Thyroid gland (tissue), 4 donors: Measurements from ENCODE around the gene ADIRF. TPM values are rescaled to one million over a fixed set of nuclear protein-coding genes. Genes with fewer than 3 reads are reported as not detected.
"Not testable (repeated sequence)": the region's sequence is repeated elsewhere in the genome, so short reads cannot be mapped to it uniquely, and the experiment has no call there.

ENCODE experiments used
- DNase-seq, 2 donors: peaks; one replicate each; pipeline ENCODE4 v3.0.0-alpha.2; 2019
- H3K27ac ChIP-seq, 3 donors: fragments of 200-600 bp; sonication (generic); 1 replicate in 2 of 3; 2 replicates in 1 of 3; pipeline ENCODE4 v1.5.1; 2016 to 2019; ENCODE audit warnings: mild to moderate bottlenecking in 1 of 3, moderate library complexity in 1 of 3
- H3K27me3 ChIP-seq: fragments of 200-600 bp; sonication (generic); one replicate; pipeline ENCODE4 v1.5.1; 2019
- H3K36me3 ChIP-seq, 2 donors: fragments of 200-600 bp; sonication (generic); one replicate each; pipeline ENCODE4 v1.5.1; 2016 to 2019
- H3K4me1 ChIP-seq, 2 donors: fragments of 200-600 bp; sonication (generic); one replicate each; pipeline ENCODE4 v1.5.1; 2017 to 2019
- H3K4me3 ChIP-seq, 3 donors: fragments of 200-600 bp; sonication (generic); replicated peaks in 1 of 3; 1 replicate in 2 of 3; 2 replicates in 1 of 3; pipeline ENCODE4 v1.5.1; 2016; ENCODE audit warnings: mild to moderate bottlenecking in 1 of 3
- H3K9me3 ChIP-seq: fragments of 200-600 bp; sonication (generic); one replicate; pipeline ENCODE4 v1.5.1; 2017
- CTCF ChIP-seq, 6 experiments: fragments of 200-600 bp in 3 of 6; fragments of 450-650 bp in 3 of 6; sonication (generic) in 3 of 6; IDR thresholded peaks; one replicate each; pipeline ENCODE4 v1.5.1; 2016 to 2019; ENCODE audit warnings: antibody characterized with exemption in 6 of 6, mild to moderate bottlenecking in 2 of 6, inconsistent platforms in 1 of 6, moderate library complexity in 1 of 6
- POLR2A ChIP-seq, 2 donors: fragments of 450-650 bp; IDR thresholded peaks; one replicate each; pipeline ENCODE4 v1.6.1; 2017; ENCODE audit warnings: antibody characterized with exemption in 2 of 2, mild to moderate bottlenecking in 2 of 2, moderate library complexity in 1 of 2
- WGBS, 2 donors: methylation state at CpG; one replicate each; pipeline ENCODE4 v1.1.5; 2017; 5-methylcytosine and 5-hydroxymethylcytosine counted together
- intact Hi-C: fragments of 100-400 bp; cut with DNase I; formaldehyde crosslinking; loops from one replicate; pipeline ENCODE4 v1.15.1; 2023
- total RNA-seq, 4 donors: library from RNA; depleted of rRNA; stranded (reverse); fragments of >200 nt; gene quantifications; one replicate each; pipeline ENCODE4 v1.2.3, GENCODE V29; 2016

Gene ADIRF
- total RNA-seq, 4 donors from 2014 or later: 66.6 to 208 (median 104) TPM

- intact Hi-C loops: no loop called here
- H3K27ac ChIP-seq: no peak overlapping the region
- peaks cover 18 to 19% of the 10 kb centered on the region in 2 donors for H3K36me3 ChIP-seq
- H3K4me1 ChIP-seq: no peaks in the 10 kb centered on the region
- TF ChIP-seq POLR2A (IDR thresholded peaks at IDR 0.05): no peak
- no peak for TF ChIP-seq CTCF (IDR thresholded peaks at IDR 0.05)
- H3K4me3 ChIP-seq: no peak overlapping the region
- H3K27me3 ChIP-seq: no peaks in the 10 kb centered on the region
- no peak for DNase-seq
- 94 to 97% methylated on average over 2 of the region's 2 CpGs for WGBS, 2 donors
- H3K9me3 ChIP-seq: no peaks in the 10 kb centered on the region
Measured at GRCh38 chr10:86932674-86933073, 35.6 kb upstream of the ADIRF start.

DNA sequence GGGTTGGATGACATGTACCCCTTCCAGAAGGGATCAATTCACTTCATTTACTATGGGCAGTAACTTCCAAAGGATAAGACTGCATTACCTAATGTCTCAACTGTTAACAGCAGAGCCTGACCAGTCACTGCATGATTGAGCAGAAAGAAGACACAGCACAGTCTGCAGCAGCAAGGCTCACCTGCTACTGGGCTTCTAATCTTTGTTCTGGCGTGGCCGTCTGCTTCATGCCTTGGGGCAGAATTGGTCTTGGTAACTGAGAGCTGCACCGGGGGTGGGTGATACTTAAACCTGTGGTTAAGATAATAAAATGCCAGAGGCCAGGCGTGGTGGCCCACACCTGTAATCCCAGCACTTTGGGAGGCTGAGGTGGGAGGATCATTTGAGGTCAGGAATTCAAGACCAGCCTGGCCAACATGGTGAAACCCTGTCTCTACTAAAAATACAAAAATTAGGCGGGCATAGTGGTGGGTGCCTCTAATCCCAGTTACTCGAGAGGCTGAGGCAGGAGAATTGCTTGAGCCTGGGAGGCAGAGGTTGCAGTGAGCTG lies 34.0 kb upstream of the ADIRF start:
- DNase-seq, H3K9me3 ChIP-seq, intact Hi-C loops, H3K27ac ChIP-seq, H3K27me3 ChIP-seq, H3K4me3 ChIP-seq, H3K4me1 ChIP-seq: not testable (repeated sequence)
- 87% methylated on average over 6 of the region's 6 CpGs for WGBS, 2 donors
- peaks cover 17 to 19% of the 10 kb centered on the region in 2 donors for H3K36me3 ChIP-seq

DNA sequence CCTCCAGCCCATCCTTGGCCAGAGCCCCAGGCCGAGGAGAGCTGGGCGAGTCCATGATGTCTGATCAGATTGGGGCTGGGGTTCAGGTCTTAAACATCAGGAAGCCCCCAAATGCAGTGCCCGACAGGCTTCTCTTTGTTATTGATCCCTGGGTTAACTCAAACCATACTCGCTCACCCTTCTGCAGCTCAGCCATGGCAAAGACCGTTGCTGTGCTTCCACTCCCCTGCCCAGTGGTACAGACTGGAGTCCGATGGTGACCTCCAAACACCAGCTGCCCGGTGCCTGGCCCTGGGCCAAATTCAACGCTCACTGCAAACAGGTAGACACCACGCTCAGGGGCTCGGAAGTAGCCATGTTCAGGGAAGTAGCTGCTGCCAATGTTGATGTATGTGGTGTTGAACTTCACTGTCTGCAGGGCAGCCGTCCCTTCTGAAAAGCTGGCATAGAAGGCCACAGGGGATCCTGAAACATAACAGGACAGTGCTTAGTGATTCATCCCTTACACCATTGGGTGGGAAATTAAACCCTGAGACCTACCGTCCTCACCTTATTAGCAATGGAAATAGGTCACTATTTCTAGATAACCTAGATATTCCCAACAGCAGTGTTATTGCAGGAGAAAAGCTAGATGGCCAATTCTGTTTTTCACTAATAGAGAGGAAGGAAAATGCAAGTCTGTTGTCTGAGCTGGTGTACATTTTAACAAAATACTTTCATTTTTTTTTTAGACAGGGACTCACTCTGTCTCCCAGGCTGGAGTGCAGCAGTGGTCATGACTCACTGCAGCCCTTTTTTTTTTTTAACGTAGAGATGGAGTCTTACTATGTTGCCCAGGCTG lies 31.4 kb upstream of the ADIRF start:
- no peak for TF ChIP-seq CTCF (IDR thresholded peaks at IDR 0.05)
- TF ChIP-seq POLR2A (IDR thresholded peaks at IDR 0.05): peak in 1 of 2 donors; percentile 9
- peaks cover 0 to 3% of the 10 kb centered on the region in 2 donors for H3K4me1 ChIP-seq
- peak in 1 of 2 donors; percentile 22 for DNase-seq
- peaks cover 4 to 9% of the 10 kb centered on the region in 2 donors for H3K36me3 ChIP-seq
- H3K9me3 ChIP-seq: no peaks in the 10 kb centered on the region
- no peaks in the 10 kb centered on the region for H3K27me3 ChIP-seq
- WGBS, 2 donors: 77 to 79% methylated on average over 13 of the region's 13 CpGs
- H3K4me3 ChIP-seq: no peak overlapping the region
- no peak overlapping the region for H3K27ac ChIP-seq
- intact Hi-C loops: no loop called here

DNA sequence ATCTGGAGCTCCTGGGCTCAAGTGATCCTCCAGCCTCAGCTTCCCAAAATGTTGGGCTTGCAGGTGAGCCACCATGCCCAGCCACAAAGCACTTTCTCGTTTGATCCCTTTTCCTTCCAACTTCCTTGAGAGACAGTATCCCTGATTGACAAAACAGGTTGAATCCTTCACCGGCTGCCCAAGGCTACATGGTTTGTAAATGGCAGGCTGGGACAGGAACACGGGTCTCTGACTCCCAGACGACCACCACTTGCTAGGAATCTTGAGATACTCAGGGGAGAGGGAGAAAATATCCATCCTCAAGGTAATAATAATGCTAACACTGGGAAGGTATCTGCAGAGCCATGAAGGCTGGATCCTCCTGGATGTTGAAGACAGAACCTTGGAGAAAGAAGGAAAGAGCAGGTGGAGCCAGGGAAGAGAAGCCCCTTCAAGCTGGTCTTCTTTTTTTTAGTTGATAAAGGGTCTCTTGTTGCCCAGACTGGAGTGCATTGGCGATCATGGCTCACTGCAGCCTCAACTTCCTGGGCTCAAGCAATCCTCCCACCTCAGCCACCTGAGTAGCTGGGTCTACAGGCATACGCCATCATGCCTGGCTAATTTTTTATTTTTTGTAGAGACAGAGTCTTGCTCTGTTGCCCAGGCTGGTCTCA lies 30.7 kb upstream of the ADIRF start:
- WGBS, 2 donors: 67 to 76% methylated on average over 6 of the region's 6 CpGs
- Histone ChIP-seq H3K4me3 (no peak overlapping the region), H3K36me3 (peaks cover 4 to 9% of the 10 kb centered on the region in 2 donors), H3K9me3 (no peaks in the 10 kb centered on the region), H3K27me3 (no peaks in the 10 kb centered on the region), H3K27ac (no peak overlapping the region), H3K4me1 (peaks cover 3 to 4% of the 10 kb centered on the region in 2 donors)
- intact Hi-C loops: no loop called here
- TF ChIP-seq POLR2A (IDR thresholded peaks at IDR 0.05) (no peak), CTCF (IDR thresholded peaks at IDR 0.05) (no peak)
- DNase-seq: no peak

DNA sequence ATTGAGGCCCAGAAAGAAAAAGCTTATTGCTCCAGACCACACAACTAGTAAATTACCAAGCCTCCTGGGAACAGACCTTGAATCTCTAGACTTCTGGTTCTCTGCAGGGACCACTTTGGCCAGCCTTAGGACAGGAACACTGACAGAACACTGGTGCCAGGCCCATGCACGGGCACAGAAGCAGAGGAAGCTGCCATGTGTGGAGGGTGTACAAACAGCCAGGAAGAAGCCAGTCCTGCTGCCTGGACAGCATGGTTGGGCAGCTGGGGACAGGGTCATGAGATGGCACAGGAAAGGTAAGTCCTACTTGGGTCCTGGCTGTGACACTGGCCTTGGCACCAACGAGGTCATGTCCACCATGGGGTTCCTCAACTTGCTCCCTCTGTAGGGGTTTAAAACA lies 30.0 kb upstream of the ADIRF start:
- H3K9me3 ChIP-seq: no peaks in the 10 kb centered on the region
- peaks cover 3 to 7% of the 10 kb centered on the region in 2 donors for H3K4me1 ChIP-seq
- no peak overlapping the region for H3K27ac ChIP-seq
- 93 to 96% methylated on average over 2 of the region's 2 CpGs for WGBS, 2 donors
- DNase-seq: no peak
- peaks cover 4 to 9% of the 10 kb centered on the region in 2 donors for H3K36me3 ChIP-seq
- intact Hi-C loops: no loop called here
- TF ChIP-seq POLR2A (IDR thresholded peaks at IDR 0.05) (no peak), CTCF (IDR thresholded peaks at IDR 0.05) (no peak)
- no peaks in the 10 kb centered on the region for H3K27me3 ChIP-seq
- H3K4me3 ChIP-seq: no peak overlapping the region

DNA sequence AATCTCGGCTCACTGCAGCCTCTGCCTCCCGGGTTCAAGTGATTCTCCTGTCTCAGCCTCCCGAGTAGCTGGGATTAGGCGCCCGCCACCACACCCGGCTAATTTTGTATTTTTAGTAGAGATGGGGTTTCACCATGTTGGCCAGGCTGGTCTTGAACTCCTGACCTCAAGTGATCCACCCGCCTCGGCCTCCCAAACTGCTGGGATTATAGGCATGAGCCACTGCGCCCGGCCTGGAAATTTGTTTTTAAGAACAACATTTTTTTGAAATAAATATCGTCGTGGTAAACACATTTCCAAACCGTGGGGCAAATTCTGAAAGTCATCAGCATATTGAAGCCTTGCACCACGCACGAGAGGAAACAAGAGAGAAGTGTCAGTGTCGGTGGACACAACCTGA lies 28.2 kb upstream of the ADIRF start:
- H3K27ac ChIP-seq, intact Hi-C loops, H3K36me3 ChIP-seq, H3K4me3 ChIP-seq, DNase-seq, H3K27me3 ChIP-seq, H3K9me3 ChIP-seq: not testable (repeated sequence)
- WGBS, 2 donors: 86 to 87% methylated on average over 16 of the region's 16 CpGs
- peaks cover 3 to 10% of the 10 kb centered on the region in 2 donors for H3K4me1 ChIP-seq
